HepG2 (cell line): ENCODE data around the gene NOTCH3. TPM values are rescaled to one million over a fixed set of nuclear protein-coding genes. Genes with fewer than 3 reads are reported as not detected.

Experiments used
- ATF7 ChIP-seq, 2 experiments: fragments of 450-650 bp in 1 of 2; sonication (generic) in 1 of 2; formaldehyde crosslinking in 1 of 2; IDR thresholded peaks; 2 replicates each; pipeline versions ENCODE4 v1.4.0 to v1.6.1; 2016 to 2020; ENCODE audit warnings: antibody characterized with exemption in 1 of 2, mild to moderate bottlenecking in 1 of 2, missing genetic modification reagents in 1 of 2
- CEBPG ChIP-seq: IDR thresholded peaks from 2 replicates; pipeline ENCODE4 v1.6.1; 2016
- JUND ChIP-seq: sonication (generic); formaldehyde crosslinking; IDR thresholded peaks from 2 replicates; pipeline ENCODE4 v1.8.0; 2022; ENCODE audit warnings: mild to moderate bottlenecking, missing genetic modification reagents
- KLF12 ChIP-seq: sonication (generic); formaldehyde crosslinking; IDR thresholded peaks from 2 replicates; pipeline ENCODE4 v1.4.0; 2020; ENCODE audit warnings: missing genetic modification reagents, borderline replicate concordance
- MED8 ChIP-seq: sonication (generic); formaldehyde crosslinking; IDR thresholded peaks from 2 replicates; pipeline ENCODE4 v1.8.1; 2023; ENCODE audit warnings: mild to moderate bottlenecking, missing genetic modification reagents; ENCODE audit not compliant: insufficient replicate concordance
- MLLT10 ChIP-seq: sonication (generic); formaldehyde crosslinking; IDR thresholded peaks from 2 replicates; pipeline ENCODE4 v1.4.0; 2020; ENCODE audit warnings: missing genetic modification reagents
- NCOA2 ChIP-seq: sonication (generic); formaldehyde crosslinking; IDR thresholded peaks from 2 replicates; pipeline ENCODE4 v1.8.0; 2022; ENCODE audit warnings: inconsistent platforms
- NR1H2 ChIP-seq: sonication (generic); formaldehyde crosslinking; IDR thresholded peaks from 2 replicates; pipeline ENCODE4 v1.8.1; 2022; ENCODE audit warnings: low read depth, missing genetic modification reagents, borderline replicate concordance
- POGZ ChIP-seq: sonication (generic); formaldehyde crosslinking; IDR thresholded peaks from 2 replicates; pipeline ENCODE4 v1.4.0; 2020; ENCODE audit warnings: mild to moderate bottlenecking, missing genetic modification reagents
- RAD51 ChIP-seq: fragments of 450-650 bp; IDR thresholded peaks from 2 replicates; pipeline ENCODE4 v1.6.1; 2016; ENCODE audit warnings: borderline replicate concordance
- RCOR2 ChIP-seq: IDR thresholded peaks from 2 replicates; pipeline ENCODE4 v1.6.1; 2016; ENCODE audit warnings: missing biosample characterization, missing genetic modification reagents
- SMYD3 ChIP-seq: sonication (generic); formaldehyde crosslinking; IDR thresholded peaks from 2 replicates; pipeline ENCODE4 v1.8.1; 2023; ENCODE audit warnings: mild to moderate bottlenecking, missing genetic modification reagents
- ZBTB7B ChIP-seq: sonication (generic); formaldehyde crosslinking; IDR thresholded peaks from 2 replicates; pipeline ENCODE4 v1.4.0; 2020; ENCODE audit warnings: missing genetic modification reagents
- ZNF10 ChIP-seq: sonication (generic); formaldehyde crosslinking; IDR thresholded peaks from 2 replicates; pipeline ENCODE4 v1.4.0; 2020; ENCODE audit warnings: mild to moderate bottlenecking, low read depth, missing genetic modification reagents, borderline replicate concordance
- ZNF292 ChIP-seq: sonication (generic); formaldehyde crosslinking; IDR thresholded peaks from 2 replicates; pipeline ENCODE4 v1.8.1; 2022; ENCODE audit warnings: mild to moderate bottlenecking, low read depth, missing genetic modification reagents, borderline replicate concordance
- ZNF782 ChIP-seq: sonication (generic); formaldehyde crosslinking; IDR thresholded peaks from 2 replicates; pipeline ENCODE4 v1.4.0; 2020; ENCODE audit warnings: missing genetic modification reagents, mild to moderate bottlenecking, borderline replicate concordance
- polyA plus RNA-seq, 8 experiments: library from polyadenylated mRNA; depleted of rRNA in 3 of 8; stranded (reverse) in 7 of 8; unstranded in 1 of 8; fragments of >200 nt; fragmentation: Illumina TruSeq in 4 of 8; extraction: Trizol in 4 of 8; gene quantifications; 2 replicates each; pipeline versions ENCODE4 v1.2.1 to v1.2.3, GENCODE V29; 2011 to 2016; ENCODE audit warnings: low read depth in 4 of 8, missing spikeins in 1 of 8, mixed read lengths in 1 of 8; ENCODE audit not compliant: insufficient read depth in 1 of 8
- total RNA-seq, 5 experiments: library from RNA; depleted of rRNA; stranded (reverse); fragments of >200 nt; fragmentation: Illumina TruSeq; extraction: Trizol; gene quantifications; 2 replicates each; pipeline ENCODE4 v1.2.3, GENCODE V29; 2016; ENCODE audit warnings: low read depth in 1 of 5
- TF ChIP-seq, protein P1 (sequence below): sonication (generic); formaldehyde crosslinking; IDR thresholded peaks from 2 replicates; pipeline ENCODE4 v1.4.0; 2020; ENCODE audit warnings: missing genetic modification reagents, borderline replicate concordance
- TF ChIP-seq, protein P2 (sequence below): sonication (generic); formaldehyde crosslinking; IDR thresholded peaks from 2 replicates; pipeline ENCODE4 v1.4.0; 2020; ENCODE audit warnings: missing genetic modification reagents
- TF ChIP-seq, protein P3 (sequence below): sonication (generic); formaldehyde crosslinking; IDR thresholded peaks from 2 replicates; pipeline ENCODE4 v1.4.0; 2020; ENCODE audit warnings: missing genetic modification reagents
- TF ChIP-seq, protein P4 (sequence below): sonication (generic); formaldehyde crosslinking; IDR thresholded peaks from 2 replicates; pipeline ENCODE4 v1.4.0; 2020; ENCODE audit warnings: missing genetic modification reagents, mild to moderate bottlenecking, borderline replicate concordance

The NOTCH3 gene
- total and polyA plus RNA-seq, 2 of the 13 experiments (the other 11 are each of a cell fraction or from before 2014, with no cell fraction given): 0.09 to 0.28 TPM

DNA sequence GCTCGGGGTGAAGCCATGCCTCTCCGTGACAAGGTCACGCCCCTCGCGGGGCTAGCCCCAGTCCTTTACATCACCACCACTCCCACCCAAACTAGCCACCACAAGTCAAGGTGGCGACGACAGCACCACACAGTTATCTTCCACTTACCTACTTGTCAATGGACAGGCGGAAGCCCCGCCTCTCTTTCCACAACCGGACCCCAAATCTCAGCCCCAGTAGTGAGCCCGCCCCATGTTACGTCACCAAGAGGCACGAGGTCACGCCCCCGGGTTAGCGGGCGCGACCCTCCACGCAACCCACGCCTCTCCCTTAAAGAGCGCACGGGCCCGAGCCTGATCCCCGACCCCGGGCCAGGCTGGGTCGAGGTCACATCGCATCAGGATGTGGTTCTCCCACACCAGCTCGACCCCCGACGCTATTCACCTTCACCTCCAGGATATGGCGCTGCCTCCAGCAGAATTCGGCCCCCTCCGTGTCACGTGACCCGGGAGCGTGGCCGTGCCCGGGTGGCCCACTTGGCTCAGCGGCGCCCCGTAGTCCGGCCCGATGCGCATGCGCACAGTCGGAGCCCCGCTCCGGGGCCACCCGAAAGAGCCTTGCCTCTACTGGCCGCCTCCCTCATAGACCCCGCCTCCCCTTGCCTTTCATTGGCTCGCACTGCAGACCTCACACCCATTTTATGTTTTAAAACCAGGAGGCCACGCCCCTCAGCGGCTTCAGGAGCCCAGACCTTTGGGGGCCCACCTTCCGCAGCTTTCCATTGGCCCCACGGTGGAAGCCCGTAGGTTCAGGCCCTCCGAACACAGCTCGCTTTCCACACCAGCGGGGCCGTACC, 75.3 kb downstream of the NOTCH3 start (continued):
- TF ChIP-seq, protein P1, sequence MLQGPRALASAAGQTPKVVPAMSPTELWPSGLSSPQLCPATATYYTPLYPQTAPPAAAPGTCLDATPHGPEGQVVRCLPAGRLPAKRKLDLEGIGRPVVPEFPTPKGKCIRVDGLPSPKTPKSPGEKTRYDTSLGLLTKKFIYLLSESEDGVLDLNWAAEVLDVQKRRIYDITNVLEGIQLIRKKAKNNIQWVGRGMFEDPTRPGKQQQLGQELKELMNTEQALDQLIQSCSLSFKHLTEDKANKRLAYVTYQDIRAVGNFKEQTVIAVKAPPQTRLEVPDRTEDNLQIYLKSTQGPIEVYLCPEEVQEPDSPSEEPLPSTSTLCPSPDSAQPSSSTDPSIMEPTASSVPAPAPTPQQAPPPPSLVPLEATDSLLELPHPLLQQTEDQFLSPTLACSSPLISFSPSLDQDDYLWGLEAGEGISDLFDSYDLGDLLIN (CRISPR knock-in tag): no peak
- TF ChIP-seq, protein P2, sequence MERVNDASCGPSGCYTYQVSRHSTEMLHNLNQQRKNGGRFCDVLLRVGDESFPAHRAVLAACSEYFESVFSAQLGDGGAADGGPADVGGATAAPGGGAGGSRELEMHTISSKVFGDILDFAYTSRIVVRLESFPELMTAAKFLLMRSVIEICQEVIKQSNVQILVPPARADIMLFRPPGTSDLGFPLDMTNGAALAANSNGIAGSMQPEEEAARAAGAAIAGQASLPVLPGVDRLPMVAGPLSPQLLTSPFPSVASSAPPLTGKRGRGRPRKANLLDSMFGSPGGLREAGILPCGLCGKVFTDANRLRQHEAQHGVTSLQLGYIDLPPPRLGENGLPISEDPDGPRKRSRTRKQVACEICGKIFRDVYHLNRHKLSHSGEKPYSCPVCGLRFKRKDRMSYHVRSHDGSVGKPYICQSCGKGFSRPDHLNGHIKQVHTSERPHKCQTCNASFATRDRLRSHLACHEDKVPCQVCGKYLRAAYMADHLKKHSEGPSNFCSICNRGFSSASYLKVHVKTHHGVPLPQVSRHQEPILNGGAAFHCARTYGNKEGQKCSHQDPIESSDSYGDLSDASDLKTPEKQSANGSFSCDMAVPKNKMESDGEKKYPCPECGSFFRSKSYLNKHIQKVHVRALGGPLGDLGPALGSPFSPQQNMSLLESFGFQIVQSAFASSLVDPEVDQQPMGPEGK (CRISPR knock-in tag): peak; percentile 85
- TF ChIP-seq SMYD3 (no peak), MED8 (CRISPR knock-in tag) (peak; percentile 42), ZNF10 (no peak), NCOA2 (CRISPR knock-in tag) (no peak), NR1H2 (CRISPR knock-in tag) (no peak; the same call in 1 of the 2 replicates), JUND (CRISPR knock-in tag) (no peak), ZNF782 (0 out of 2 replicates have a peak, but pooled peaks have one; percentile 15), ZBTB7B (CRISPR knock-in tag) (peak; percentile 91), RAD51 (peak; percentile 99), POGZ (peak; percentile 81), KLF12 (CRISPR knock-in tag) (no peak; the same call in none of the 2 replicates), ATF7 (IDR thresholded peaks at IDR 0.05) (peak; percentile 85), ATF7 (CRISPR knock-in tag; IDR thresholded peaks at IDR 0.05) (peak; percentile 33; the same call in 1 of the 2 replicates), RCOR2 (CRISPR knock-in tag) (no peak), CEBPG (CRISPR knock-in tag) (peak; percentile 70), ZNF292 (CRISPR knock-in tag) (no peak), MLLT10 (no peak)
- TF ChIP-seq, protein P3, sequence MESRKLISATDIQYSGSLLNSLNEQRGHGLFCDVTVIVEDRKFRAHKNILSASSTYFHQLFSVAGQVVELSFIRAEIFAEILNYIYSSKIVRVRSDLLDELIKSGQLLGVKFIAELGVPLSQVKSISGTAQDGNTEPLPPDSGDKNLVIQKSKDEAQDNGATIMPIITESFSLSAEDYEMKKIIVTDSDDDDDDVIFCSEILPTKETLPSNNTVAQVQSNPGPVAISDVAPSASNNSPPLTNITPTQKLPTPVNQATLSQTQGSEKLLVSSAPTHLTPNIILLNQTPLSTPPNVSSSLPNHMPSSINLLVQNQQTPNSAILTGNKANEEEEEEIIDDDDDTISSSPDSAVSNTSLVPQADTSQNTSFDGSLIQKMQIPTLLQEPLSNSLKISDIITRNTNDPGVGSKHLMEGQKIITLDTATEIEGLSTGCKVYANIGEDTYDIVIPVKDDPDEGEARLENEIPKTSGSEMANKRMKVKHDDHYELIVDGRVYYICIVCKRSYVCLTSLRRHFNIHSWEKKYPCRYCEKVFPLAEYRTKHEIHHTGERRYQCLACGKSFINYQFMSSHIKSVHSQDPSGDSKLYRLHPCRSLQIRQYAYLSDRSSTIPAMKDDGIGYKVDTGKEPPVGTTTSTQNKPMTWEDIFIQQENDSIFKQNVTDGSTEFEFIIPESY (CRISPR knock-in tag): no peak
- TF ChIP-seq, protein P4, sequence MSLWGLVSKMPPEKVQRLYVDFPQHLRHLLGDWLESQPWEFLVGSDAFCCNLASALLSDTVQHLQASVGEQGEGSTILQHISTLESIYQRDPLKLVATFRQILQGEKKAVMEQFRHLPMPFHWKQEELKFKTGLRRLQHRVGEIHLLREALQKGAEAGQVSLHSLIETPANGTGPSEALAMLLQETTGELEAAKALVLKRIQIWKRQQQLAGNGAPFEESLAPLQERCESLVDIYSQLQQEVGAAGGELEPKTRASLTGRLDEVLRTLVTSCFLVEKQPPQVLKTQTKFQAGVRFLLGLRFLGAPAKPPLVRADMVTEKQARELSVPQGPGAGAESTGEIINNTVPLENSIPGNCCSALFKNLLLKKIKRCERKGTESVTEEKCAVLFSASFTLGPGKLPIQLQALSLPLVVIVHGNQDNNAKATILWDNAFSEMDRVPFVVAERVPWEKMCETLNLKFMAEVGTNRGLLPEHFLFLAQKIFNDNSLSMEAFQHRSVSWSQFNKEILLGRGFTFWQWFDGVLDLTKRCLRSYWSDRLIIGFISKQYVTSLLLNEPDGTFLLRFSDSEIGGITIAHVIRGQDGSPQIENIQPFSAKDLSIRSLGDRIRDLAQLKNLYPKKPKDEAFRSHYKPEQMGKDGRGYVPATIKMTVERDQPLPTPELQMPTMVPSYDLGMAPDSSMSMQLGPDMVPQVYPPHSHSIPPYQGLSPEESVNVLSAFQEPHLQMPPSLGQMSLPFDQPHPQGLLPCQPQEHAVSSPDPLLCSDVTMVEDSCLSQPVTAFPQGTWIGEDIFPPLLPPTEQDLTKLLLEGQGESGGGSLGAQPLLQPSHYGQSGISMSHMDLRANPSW: peak; percentile 91; the same call in 1 of the 2 replicates
